GM19372 (cell line): Measurements from ENCODE around the gene UGDH.
A peak's percentile ranks its signal among the peaks of the same experiment; 100 is the strongest.
"Not testable (repeated sequence)": the region's sequence is repeated elsewhere in the genome, so short reads cannot be mapped to it uniquely, and the experiment has no call there.

ENCODE experiments used
- ATAC-seq: cut with Tn5 transposase; IDR thresholded peaks from one replicate; pipeline ENCODE4 v1.9.1; 2021; ENCODE audit warnings: mild to moderate bottlenecking, low read depth, moderate library complexity; ENCODE audit not compliant: unreplicated experiment

UGDH gene

DNA sequence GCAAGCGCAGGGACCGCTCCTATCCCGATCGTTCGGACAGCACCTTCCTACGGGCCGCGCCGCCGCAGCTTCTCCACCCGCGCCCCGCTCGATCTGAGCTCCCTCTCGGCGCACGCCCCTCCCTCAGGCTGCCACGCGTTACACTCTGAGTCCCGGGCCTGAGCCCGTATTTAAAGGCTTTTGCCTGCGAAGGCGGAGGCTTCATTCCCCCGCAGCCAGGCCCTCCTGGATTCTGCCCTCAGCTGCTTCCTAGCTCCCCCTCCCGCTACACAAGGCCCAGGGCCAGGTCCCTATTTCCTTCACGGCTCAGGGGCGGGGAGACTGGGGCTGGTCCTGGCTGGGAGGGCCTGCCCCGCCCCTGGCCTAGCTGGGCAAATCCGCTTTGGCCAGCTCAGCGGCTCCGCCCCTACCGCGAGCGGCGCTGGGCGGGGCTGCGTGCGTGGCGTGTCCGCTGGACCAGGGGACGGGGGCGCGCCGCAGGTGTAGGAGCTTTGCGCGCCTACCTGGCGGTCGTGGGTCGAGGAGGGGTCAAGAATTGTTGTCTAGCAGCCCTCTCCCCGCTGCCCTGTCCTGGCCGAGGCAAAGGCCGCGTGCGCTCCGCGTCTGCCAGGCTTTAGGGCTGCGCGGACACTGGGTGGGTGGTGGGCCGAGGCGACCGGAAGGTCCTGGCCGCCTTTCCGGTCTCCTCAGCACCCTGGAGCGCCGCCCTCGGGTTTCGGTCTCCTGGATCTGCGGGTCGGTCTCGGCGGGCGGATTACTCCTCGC, at the start of gene UGDH:
TSS of gene UGDH (minus strand) at position 144 of the 765 bp plus-strand sequence. CDS start 5,927 bp downstream, outside the sequence.
- peak; percentile 95 for ATAC-seq

DNA sequence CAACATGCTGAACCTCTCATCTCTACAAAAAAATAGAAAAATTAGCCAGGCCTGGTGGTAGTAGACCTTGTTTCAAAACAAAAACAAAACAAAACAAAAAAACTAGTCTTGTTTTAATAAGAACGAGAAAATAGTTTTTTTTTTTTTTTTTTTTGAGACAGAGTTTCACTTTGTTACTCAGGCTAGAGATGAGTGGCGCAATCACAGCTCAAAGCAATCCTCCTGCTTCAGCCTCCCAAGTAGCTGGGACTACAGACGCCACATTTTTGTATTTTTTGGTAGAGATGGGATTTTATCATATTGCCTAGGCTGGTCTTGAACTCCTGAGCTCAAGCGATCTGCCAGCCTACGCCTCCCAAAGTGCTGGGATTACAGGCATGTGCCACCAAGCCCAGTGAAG, 47.7 kb upstream of the UGDH start:
- no peak for ATAC-seq

DNA sequence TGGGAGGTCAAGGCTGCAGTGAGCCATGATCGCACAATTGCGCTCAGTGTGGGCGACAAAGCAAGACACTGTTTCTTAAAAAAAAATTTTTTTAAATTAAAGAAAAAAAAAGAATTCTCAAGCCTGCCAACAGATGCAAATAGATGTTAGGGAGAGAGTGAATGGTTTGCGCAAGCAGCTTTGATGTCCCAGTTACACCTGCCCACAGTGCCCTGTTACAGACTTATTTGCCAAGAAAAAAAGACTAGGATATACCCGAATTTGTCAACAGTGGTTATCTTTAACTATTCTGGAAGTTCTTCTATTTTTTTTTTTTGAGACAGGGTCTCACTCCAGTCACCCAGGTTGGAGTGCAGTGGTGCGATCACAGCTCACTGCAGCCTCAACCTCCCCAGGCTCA, 44.3 kb upstream of the UGDH start:
- ATAC-seq = no peak

DNA sequence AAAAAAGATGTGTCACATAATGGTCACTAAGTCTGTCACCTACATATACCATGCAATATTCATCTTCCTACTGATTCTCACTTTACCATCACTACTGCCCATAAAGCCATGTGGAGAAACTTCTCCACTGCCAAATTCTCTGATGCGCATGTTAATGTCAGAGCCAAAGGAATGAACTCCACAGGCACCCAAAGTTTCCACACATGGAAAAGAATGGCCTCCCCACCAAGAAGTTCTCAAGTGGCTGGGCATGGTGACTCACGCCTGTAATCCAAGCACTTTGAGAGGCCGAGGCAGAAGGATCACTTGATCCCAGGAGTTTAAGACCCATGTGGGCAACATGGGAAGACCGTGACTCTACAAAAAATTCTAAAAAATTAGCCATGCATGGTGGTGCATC, 43.8 kb upstream of the UGDH start:
- ATAC-seq = no peak

DNA sequence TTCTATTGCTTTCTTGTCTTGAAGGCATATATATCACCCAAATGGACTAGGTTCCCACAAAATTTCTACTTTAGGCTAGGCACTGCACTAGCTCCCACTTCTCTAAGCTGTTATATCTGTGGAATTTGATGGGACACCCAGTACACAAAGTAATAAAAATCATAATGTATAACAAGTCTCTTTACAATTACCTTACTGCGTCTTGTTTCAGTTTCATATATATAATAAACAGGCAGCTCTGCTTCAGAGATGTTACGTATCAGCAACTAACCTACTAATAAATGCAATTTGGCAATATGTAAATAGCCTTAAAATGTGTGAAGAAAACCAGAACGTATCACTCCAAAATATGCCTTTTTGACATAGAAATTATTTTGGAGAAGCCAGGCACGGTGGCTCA, 42.0 kb upstream of the UGDH start:
- no peak for ATAC-seq

DNA sequence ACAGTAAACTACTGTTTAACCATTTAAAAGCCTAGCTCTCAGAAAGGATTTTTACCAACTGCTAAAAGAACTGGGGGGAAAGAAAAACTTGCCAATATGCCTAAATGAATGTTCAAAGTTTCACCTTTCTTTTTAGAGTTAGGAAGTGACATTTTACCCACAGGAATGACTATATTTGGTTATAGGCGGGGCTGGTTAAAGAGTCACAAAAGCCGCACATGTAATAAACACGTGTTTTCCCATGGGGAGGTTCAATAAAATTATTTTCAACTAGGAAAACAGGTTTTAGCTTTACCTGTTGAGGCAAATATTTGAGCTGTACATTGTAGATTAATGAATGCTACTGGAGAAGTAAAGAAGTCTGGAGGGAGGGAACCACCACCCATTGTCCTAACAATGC, 41.6 kb upstream of the UGDH start:
- no peak for ATAC-seq

DNA sequence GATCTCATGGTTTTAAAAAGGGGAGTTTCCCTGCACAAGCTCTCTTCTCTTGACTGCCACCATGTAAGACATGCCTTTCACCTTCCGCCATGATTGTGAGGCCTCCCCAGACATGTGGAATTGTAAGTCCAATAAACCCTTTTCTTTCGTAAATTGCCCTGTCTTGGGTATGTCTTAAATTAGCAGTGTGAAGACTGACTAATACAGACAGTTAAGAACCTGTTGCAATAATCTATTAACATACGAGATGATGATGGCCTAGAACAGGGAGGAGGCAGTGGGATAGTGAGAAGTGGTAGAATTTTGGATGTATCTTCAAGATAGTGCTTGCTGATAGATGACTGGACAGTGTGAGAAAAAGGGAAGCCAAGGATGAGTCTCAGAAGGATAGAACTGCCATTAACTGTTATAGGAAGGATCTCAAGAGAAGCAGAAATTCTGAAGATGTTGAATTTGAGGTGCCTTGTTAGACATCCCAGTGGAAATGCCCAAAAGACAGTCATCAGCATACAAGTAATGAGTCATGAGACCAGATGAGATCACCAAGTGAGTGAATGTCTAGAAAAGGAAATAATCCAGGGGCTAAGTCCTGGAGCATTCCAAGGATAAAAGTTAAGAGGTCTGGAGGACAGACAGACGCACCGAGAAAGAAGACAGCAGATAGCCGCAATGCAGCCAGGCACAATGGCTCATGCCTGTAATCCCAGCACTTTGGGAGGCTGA, 38.8 kb upstream of the UGDH start:
- ATAC-seq = no peak

DNA sequence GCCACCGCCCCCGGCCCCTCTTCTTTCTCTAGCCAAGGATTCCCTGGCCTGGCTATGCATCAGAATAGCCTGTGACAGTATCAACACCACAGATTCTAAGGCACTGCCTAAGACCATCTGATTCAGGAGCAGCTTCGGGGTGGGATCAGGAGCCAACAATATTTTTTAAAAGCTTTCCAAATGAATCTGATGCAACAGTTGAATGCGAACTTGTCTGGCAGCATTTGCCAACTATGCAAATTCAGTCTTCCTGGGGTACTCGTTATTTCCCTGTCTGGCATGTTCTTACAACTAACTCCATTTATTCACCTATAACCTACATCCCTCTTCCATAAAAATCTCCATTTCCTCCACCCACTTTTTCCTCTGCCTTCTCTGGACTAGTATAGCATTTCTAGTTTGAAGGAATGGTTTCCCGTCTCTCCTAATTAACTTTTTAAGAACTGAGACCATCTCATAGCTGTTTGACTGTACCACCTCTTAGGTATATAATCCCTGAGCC, 36.2 kb upstream of the UGDH start:
- no peak for ATAC-seq

DNA sequence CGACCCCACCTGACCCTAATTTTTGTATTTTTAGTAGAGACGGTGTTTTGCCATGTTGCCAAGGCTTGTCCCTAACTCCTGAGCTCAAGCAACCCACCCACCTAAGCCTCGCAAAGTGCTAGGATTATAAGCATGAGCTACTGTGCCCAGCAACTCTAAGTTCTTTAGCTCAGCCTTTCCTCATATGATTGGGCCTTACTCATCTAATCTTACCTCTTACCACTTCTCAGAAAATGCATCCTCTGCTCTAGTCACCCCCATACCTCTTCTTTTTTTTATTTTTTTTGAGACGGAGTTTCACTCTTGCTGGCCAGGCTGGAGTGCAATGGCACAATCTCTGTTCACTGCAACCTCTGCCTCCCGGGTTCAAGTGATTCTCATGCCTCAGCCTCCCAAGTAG, 35.6 kb upstream of the UGDH start:
- ATAC-seq = no peak

DNA sequence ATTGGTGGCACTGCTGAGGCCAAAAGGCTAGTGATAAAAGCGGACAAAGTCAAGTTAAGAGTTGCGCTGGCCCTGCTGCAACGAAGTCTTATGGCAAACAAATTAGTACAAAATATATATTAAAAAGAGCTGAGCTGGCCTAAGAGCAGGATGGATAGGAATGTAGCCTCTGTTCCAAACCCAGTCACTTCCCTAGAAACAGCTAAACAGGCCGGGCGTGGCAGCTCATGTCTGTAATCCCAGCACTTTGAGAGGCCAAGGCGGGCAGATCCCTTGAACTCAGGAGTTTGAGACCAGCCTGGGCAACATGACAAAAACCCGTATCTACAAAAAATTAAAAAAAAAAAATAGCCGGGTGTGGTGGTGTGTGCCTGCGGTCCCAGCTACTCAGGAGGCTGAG, 32.4 kb upstream of the UGDH start:
- ATAC-seq = no peak

DNA sequence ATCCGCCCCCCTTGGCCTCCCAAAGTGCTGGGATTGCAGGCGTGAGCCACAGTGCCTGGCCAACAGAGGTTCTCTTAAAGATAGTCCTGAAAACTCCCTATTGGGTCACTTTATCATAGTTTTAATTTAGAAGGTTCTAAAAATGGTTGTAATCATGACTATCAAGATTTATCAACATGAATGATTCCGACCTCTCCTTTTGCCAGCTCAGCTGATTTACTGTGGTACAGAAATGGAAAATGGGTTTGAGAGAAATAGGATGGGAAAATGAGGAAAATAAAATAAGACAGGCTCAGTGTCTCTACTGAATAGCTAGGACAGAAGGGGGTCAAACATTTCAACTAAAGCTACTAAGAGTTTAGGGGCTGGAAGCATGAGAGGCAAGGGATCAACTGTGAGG, 28.2 kb upstream of the UGDH start:
- ATAC-seq = no peak

DNA sequence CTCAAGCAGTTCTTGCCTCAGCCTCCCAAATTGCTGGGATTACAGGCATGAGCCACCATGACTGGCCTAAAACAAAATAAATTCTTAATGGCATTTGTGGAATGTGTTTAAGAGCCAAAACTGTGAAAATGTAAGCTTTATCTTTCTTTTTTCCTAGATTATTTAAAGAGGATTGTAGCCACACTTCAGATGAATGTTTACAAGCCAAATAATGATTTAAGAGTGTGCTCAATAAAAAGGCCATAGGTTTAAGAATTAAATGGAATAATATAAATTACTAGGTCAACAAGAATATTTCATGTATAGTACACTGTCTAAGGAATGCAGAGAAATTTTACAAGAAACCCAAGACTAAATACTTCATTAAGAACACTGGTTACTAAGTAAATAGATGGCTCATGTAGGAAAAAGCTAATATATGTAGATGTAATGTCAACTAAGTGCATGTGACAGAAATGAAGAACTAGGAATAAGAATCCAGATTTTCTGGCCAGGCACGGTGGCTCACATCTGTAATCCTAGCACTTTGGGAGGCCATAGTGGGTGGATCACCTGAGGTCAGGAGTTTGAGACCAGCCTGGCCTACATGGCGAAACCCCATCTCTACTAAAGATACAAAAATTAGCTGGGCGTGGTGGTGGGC, 21.3 kb upstream of the UGDH start:
- no peak for ATAC-seq

DNA sequence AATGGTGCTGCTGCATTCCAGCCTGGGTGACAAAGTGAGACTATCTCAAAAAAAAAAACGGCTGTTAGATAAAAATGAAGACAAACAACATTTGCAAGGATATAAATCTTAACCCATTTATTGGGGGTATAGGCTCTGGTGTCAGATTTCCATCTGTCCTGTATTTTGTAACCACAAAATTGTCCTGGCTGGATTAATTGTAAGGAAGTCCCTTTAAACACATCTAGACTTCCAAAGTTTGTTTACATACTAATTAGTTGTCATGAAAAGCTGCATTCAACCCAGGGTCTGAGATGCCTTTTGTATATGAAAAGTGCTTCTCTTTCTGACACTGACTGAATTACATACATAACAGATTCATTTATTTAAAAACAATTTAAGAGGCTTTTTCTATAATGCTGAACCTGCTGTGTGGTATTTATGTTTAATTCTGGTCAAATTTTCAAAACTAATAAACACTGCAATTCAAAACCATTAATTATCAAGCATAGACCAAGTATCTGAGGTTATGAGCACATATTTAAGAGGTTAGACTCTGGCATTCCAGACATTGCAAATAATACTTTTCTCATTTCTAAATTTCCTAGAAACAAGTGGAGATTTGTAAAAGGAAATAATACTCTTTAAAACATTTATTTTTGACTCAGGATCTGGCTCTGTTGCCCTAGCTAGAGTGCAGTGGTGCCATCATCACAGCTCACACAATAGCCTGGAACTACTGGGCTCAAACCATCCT, 17.5 kb upstream of the UGDH start:
- no peak for ATAC-seq

DNA sequence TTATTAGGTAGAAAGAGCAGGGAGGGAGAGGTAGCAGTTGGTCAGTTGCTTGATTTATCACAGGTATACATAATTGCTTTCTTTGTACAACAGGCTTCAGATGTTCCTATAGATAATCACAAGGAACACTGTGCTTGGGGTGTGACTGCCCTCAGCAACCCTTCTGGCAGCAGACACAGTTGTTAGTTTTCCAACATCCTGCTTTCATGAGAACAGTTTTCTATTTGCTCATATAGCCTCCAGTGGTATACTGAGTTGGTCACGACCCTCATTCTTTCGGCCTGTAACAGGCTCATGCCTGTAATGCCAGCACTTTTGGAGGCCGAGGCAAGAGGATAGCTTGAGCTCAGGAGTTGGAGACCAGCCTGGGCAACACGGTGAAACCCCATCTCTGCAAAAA, 16.8 kb upstream of the UGDH start:
- ATAC-seq = not testable (repeated sequence)

DNA sequence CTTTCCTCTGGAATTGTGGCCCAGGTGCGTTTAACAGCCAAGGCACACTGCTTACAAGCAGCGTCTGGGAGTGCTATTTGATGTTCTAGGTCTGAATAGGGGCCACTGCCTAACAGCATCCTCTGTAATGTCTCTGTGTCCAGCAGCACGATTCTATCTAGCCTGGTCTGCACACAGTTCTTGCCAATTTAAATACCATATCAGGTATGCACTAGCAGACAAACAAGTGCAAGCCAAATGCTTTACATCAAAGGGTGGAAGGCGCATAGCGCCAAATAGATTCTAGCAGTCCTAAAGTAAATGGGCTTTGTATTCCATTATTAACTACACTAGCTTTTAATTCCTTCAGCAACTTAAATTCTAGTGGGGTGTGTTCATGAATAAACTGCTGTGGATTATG, 15.8 kb upstream of the UGDH start:
- ATAC-seq = no peak

DNA sequence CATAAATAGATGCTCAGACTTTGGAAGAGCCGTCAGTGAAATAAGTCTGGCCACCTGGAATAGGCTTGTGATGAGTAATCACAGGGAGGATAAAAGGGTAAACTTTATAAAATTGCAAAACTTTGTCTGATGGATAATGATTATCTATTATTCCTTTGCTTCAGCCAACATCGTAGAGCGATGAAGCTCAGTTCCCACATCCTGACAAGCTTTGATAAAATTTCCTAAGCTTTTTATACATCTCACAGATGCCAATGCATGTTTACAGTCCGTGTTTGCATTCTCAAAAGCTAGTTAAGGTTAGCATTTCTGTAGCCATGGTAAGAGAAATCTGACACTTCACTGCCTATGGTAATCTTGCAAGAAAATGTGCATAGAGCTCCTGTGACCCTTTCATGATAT, 15.4 kb upstream of the UGDH start:
- ATAC-seq = no peak

DNA sequence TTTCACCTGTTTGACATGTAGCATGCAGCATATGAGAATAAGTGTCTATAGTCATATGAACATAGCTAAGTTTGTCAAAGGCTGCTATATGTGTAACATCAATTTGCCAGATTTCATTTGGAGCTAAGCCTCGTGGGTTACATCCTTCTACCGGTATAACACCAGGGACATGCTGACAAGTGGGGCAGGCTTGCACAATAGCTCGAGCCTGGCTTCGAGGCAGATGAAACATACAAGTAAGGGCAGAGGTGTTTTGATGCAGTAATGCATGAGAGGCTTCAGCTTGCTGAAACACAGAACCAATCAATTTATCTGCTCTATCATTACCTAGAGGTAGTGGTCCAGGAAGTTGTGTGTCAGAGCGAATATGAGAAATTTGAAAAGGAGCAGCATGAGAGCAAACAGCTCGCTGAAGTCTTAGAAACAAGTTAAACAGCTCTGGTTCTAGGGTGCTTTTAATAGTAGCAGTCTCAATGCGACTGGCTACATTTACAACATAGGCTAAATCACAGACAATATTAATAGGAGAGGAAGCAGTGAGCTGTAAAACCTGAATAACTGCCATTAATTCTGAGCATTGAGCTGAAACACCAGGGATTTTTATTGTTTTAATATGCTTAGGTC, 14.9 kb upstream of the UGDH start:
- no peak for ATAC-seq

DNA sequence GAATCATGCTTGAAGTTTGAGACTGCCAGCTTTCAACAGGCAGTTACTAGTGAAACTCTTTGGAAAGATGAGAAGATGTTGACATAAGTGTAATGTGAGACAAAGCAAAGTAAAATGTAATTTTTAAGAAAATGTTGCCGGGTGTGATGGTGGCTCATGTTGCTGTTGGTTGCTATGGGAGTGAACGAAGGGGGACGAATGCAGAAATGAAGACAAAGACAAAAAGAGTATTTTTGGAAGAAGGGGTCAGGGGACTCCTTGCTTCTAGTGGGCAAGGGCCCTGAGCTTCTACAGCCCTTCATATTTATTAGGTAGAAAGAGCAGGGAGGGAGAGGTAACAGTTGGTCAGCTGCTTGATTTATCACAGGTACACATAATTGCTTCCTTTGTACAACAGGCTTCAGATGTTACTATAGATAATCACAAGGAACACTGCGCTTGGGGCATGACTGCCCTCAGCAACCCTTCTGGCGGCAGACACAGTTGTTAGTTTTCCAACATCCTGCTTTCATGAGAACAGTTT, 11.9 kb upstream of the UGDH start:
- ATAC-seq = no peak

DNA sequence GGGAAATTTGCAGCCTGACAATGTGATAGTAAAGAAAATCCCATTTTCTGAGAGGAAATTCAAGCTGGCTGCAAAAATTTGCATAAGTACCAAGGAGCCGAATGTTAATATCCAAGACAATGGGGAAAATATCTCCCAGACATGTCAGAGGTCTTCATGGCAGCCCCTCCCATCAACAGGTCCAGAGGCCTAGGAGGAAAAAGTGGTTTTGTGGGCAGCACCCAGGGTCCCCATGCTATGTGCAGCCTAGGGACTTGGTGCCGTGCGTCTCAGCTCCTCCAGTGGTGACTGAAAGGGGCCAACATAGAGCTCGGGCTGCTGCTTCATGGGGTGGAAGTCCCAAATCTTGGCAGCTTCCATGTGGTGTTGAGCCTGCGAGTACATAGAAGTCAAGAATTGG, 6.3 kb upstream of the UGDH start:
- ATAC-seq = no peak

DNA sequence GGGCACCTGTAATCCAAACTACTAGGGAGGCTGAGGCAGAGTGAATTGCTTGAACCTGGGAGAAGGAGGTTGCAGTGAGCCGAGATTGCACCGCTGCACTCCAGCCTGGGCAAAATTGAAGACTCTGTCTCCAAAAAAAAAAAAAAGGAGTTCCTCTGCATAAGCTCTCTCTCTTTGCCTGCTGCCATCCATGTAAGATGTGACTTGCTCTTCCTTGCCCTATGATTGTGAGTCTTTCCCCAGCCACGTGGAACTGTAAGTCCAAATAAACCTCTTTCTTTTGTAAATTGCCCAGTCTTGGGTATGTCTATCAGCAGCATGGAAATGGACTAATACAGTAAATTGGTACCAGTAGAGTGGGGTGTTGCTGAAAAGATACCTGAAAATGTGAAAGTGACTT, 5.0 kb upstream of the UGDH start:
- ATAC-seq = not testable (repeated sequence)
